Right lung (tissue), 5 donors: Measurements from ENCODE around the gene BRD4. TPM values are rescaled to one million over a fixed set of nuclear protein-coding genes. Genes with fewer than 3 reads are reported as not detected.

Experiments
- DNase-seq, 2 donors: peaks; one replicate each; pipeline ENCODE4 v3.0.0-alpha.2; 2013
- polyA plus RNA-seq, 5 donors: library from polyadenylated mRNA; unstranded; fragments of 120-200 nt; gene quantifications; one replicate each; pipeline versions ENCODE4 v1.2.1 to v1.2.3, GENCODE V29; 2013; ENCODE audit warnings: inconsistent platforms in 1 of 5, low replicate concordance in 1 of 5; ENCODE audit not compliant: insufficient read length in 5 of 5, insufficient read depth in 1 of 5

Gene BRD4
- polyA plus RNA-seq, 5 donors = 39.1 to 58.0 (median 45.6) TPM

DNA sequence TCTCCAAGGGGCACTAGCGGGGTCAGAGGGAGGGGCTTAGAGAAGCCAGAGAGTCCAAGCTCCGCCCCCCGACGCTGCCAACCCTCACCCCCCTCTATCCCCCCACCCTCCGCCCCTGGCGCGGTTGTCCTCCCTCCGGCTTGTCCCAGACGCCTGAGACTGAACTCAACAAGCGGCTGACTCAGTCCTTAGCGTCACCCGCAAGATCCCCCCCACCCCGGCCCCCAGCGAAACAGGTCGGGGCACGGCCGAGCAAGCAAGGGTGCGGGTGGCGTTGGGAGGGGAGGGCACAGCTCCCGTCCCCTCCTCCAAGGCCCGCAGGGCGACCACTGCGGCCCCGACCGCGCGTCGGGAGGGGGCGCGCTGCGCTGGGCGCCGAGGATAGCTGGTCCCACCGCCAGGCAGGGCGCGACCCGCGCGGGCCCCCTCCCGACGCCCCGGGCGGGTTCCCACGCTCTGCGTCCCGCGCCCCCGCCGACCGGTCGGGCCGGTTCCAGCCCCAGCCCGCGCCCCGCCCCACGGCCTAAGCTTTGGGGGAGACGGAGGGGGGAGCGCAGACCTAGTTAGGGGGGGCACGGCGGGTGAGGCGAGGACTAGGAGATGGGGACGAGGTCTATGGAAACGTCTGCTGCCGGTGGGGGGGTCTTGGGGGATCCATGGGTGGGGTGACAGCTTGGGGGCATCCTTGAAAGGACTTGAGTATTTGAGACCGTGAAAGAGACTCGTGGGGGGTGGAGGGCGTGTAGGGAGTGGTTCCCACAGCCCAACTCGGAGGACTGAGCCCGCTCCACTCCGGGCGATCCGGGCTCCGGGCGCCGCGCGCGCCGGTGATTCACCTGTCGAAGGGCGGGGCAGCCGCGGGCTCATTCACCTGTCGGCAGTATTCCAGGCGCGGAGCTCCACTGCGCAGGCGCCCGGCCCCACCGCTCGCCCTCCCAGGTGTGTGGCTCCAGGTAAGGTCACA, 136.7 kb downstream of the BRD4 start:
- DNase-seq = peak; percentile 65 to 76

DNA sequence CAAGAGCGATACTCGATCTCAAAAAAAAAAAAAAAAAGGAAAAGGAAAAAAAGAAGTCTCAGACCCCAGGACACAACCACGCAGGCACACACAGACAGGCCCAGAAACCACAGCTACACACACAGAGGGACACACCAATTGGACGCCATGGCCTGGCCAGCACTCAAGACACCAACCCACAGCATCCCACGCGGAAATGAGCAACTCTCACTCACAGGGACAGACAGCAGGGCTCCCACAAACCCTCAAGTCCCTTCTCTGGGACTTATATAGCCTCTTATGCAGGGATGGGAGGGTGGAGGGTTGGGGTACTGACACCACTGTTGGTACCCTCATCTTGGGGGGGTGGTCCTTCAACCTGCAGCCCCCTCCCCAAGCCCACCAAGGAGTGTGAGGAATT, 137.4 kb downstream of the BRD4 start:
- DNase-seq = no peak

- no peak for DNase-seq
Observed at GRCh38 chr19:15191982-15192381, 140.4 kb downstream of the BRD4 start.

- no peak for DNase-seq
Observed at GRCh38 chr19:15191514-15191913, 140.8 kb downstream of the BRD4 start.

- no peak for DNase-seq
Observed at GRCh38 chr19:15188851-15189250, 143.5 kb downstream of the BRD4 start.

DNA sequence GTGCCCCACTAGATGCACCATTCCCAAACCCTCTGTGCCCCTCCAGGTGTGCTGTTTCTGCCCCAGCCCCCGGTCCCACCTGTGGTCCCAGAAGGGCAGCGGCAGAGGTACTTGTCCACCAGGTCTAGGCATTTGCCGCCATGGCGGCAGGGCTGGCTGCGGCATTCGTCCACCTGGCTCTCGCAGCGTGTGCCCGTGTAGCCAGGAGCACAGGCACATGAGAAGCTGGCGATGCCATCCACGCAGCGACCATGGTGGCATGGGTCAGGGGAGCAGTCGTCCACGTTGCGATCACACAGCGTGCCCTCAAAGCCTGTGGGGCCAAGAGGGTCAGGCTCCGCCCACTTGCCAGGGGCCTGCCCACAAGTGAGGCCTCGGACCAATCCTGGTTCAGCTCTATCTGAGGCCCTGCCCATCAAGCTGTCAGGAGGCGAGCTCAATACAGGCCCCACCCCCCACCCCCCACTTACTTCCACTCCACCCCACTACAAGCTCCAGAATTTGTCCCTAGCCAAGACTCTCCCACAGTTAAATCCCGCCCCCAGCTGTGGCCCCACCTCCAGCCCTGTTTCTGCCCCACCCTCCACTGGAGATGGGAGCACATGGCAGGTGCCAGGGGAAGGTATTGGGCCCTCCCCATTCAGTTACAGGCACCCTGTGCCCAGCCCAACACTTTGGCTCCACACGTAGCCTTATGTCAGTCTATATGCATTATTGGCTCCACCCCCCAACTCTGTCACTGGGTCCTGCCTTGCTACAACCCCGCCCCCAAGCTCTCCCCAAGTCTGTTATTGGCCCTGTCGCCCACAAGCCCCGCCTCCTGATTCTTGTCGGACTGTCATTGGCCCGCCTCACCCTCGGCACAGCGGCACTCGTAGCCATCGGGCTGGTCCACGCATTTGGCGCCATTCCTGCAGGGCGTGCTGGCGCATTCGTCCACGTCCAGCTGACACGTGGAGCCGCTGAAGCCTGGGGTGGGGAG, 145.0 kb downstream of the BRD4 start:
- no peak for DNase-seq

Other genes with a start within 250 kb of the BRD4 start
- gene SYDE1, start 225.1 kb downstream of the BRD4 start, polyA plus RNA-seq = 10 to 100 TPM; 16.6 to 33.0 (median 21.8) TPM
- 100 to 1,000 TPM in 2 of 5 donors, 10 to 100 TPM in 3; 70.8 to 127 (median 92.1) TPM for gene NOTCH3, start 131.5 kb downstream of the BRD4 start, polyA plus RNA-seq
- 1 to 10 TPM; 2.0 to 3.8 (median 3.0) TPM for gene EPHX3, start 100.1 kb downstream of the BRD4 start, polyA plus RNA-seq
- gene AKAP8, start 47.2 kb upstream of the BRD4 start, polyA plus RNA-seq = 10 to 100 TPM; 25.3 to 32.5 (median 29.4) TPM
- gene AKAP8L, start 86.4 kb upstream of the BRD4 start, polyA plus RNA-seq = 100 to 1,000 TPM in 4 of 5 donors, 10 to 100 TPM in 1; 92.9 to 130 (median 112) TPM
- gene WIZ, start 117.4 kb upstream of the BRD4 start, polyA plus RNA-seq = 10 to 100 TPM; 19.4 to 41.7 (median 26.4) TPM
- 1 to 10 TPM; 1.9 to 3.6 (median 3.3) TPM for gene RASAL3, start 132.0 kb upstream of the BRD4 start, polyA plus RNA-seq
- under 1 TPM in 1 of 5 donors, not detected in 4; 0.10 TPM for gene PGLYRP2, start 147.0 kb upstream of the BRD4 start, polyA plus RNA-seq
- gene CYP4F22, start 176.0 kb upstream of the BRD4 start, polyA plus RNA-seq = not detected